KBM-7 (cell line): ENCODE data around the gene HELZ.

Experiments used
- DNase-seq: peaks from one replicate; pipeline ENCODE4 v3.0.0-alpha.2; 2015
- in situ Hi-C: fragments of 300-500 bp; cut with MboI; formaldehyde crosslinking; loops from 2 replicates; pipeline ENCODE4 v1.14.3; 2020; ENCODE audit warnings: low sequenced_read_pairs, low pct_unique_long_range_greater_than_20kb, mixed read lengths

HELZ gene

DNA sequence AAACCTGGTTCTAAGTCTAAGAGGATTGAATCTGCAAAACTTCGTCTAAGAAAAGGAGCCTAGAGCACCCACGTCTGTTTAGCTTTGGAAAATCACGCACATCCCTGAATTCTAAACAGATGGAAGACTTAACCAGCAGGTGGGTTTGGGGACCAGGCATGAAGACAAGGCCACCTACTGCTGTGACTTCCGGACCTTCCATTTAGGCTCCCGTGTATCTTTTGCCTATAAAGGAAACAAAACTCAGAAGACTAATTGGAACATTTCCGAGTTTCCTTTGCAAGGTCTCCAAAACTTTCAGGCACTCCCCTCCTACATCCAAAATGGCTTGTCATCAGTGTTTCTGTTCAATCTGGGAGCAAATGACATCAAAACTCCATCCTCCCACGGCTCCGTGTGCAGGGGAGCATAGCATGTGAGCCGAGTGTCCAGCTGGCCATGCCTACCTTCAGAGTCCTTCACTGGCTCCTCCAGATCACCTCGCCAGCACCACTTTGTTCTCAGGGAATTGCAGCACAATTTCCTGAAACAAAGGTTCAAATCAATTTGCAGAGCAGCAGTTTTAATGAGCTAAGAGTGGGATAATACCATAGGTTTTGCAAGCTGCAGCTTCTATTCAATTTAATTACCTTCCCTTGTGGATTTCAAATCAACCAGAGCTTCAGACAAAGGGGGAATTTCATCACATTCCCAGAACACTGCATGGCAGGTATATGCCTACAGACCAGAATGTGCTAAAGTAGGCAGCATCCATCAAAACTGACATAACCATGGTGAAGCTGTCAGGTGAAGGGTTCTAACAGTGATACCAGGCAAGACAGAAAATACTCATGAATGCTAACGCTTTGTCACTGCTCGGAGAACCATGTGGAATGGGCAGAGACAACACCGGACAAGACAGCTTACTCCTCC lies 177.2 kb downstream of the HELZ start:
- in situ Hi-C loops = no loop called here
- DNase-seq = no peak

DNA sequence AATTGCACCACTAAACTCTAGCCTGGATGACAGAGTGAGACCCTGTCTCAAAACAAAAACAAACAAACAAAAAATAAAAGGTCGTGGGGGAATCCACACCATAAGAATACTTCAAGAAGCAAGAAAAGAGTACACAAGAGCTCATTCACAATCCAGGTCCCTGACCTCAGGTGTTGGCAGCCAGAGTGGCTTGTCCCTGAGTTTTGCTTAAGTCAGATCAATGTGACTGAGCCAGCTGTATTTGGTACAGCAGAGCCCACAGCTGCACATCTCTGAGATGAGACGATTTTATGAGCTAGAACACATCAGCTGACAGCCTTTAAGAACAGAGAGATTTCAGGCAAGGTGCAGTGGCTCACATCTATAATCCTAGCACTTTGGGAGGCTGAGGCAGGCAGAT lies 178.3 kb downstream of the HELZ start:
- in situ Hi-C loops = no loop called here
- DNase-seq = no peak

DNA sequence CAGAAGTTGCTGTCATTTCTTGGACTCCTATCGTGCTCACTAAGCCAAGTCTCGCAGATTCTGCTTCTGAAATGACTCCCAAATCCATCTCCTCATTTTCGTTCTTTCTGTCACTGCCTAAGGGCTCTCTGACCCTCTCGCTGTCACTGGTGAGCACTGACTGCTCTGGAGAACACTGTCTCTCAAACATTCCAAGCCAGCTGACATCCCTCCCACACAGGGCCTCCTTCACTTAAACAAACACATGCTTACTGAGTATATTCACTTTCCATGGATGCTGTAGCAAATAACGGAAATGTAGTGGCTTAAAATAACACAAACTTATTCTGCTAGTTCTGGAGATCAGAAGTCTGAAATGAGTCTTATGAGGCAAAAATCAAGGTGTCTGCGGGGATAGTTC lies 181.9 kb downstream of the HELZ start:
- no peak for DNase-seq
- in situ Hi-C loops = no loop called here

DNA sequence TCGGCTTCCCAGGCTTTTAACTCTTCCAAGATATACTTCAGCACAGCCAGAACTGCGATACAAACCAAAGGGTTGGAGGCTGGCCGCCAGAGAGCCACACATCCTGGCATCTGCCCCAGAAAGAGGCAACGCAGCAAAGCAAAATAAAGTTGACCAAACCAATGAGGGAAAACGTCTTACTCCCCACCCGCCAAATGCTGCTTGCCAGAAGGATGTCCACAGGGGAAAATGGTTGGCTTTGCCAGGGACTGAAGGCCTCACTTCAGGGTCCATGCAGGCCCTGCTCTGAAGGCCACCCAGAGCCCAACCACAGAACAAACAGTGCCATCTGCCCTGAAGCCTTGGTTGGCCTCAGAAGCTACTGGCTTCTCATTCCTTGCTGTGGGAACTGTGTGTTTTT lies 185.6 kb downstream of the HELZ start:
- in situ Hi-C loops = no loop called here

DNA sequence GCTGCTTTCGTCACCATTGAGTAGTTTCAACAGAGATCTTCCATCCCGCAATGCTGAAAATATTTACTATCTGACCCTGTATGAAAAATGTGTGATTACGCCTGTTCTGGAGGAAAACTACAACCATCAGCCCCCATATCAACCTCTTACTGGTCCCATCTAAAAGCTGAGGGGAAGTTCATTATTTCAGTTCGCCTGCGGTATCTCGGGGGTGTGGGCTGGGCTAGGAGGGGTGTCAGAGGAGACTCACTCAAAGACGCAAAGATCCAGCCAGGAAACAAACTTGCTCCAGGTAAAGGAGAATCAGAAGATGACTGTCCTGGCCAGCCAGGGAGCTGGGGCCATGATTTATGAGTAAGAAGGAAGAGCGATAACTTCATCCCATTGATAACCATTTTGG lies 187.0 kb downstream of the HELZ start:
- no peak for DNase-seq
- in situ Hi-C loops = no loop called here

More for the DNA sequence above, 185.6 kb downstream of the HELZ start:
- DNase-seq = no peak

DNA sequence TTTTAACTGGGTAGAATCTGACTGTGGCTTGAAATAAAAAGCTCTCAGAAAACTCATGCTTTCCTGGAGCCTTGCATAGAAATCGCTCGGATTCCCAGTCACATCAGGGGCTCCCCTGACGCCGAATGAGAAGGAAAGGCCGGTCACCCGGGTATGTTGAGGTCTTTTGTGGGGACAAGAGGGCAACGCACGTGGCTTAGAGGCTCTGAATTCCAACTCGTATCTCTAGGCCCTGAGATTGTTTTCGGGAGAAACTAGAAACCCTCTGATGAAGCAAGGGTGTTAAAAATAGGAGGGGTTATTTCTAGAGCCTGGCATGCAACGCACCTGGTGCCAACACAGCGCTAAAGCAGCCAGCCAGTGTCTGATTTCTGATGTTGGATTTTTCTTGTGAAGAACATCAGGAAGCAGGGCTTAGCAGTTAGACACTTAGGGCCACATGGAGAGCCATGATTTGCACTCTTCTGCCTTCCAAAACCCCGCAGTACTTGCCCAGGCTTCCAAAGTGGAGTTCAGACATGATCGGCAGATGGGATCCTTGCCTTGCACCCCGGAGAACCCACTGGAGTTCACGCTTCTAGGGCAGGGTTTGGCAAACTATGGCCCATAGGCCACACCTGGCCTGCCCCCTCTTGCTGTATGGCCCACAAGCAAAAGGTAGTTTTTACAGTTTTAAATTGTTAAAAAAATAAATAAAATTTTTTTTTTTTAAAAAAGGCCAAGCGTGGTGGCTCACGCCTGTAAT lies 188.1 kb downstream of the HELZ start:
- DNase-seq = no peak

DNA sequence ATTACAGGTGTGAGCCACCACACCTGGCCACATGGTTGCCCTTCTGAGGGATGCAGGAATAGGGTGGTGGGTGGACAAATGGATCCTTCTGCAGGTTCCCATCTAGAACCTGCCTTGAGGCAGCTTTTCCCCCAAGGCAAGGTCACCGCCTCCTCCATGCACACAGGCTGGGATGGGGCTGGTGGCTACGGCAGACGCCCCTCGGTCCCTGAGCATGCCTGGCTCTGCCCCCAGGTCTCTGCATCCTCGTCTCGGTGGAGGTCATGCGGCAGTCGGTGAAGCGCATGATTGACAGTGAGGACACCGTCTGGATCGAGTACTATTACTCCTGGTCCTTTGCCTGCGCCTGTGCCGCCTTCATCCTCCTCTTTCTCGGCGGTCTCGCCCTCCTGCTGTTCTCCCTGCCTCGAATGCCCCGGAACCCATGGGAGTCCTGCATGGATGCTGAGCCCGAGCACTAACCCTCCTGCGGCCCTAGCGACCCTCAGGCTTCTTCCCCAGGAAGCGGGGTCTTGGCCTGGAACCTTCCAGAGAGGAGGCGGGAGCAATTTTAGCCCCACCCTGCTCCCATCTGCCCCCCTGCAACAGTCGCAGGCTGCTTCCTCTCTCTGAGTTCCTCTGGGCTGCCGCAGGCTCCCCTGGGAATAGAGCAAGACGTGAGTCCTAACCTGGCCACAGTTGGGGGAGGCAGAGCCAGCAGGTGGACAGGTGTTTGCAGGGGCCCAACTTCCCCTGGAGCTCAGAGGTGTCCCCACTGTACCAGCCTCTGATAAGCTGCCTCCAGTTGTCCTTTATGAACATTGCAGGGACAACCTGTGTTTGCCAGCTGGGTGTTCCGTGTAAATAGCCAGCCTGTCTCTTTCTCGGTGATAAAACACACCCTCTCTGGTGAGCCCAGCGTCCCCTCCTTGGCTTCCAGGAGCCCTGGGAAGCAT lies 188.9 kb downstream of the HELZ start:
- DNase-seq = no peak
- in situ Hi-C loops = no loop called here

More for the DNA sequence above, 188.1 kb downstream of the HELZ start:
- in situ Hi-C loops = no loop called here

DNA sequence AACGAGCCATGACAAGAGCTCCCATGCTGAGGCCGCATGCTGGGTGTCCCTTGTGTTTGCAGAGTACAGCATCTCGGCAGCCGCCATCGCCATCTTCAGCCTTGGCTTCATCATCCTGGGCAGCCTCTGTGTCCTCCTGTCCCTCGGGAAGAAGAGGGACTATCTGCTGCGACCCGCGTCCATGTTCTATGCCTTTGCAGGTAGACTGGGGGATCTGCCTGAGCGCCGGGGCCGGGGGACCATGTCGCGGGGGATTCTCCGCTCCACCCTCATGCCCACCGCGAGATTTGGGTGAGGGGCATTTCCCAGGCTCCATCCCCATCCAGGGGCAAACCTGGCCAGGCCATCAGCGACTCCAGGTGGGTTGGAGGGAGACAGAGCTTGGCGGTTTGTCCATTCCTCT lies 190.0 kb downstream of the HELZ start:
- in situ Hi-C loops = no loop called here
- no peak for DNase-seq

DNA sequence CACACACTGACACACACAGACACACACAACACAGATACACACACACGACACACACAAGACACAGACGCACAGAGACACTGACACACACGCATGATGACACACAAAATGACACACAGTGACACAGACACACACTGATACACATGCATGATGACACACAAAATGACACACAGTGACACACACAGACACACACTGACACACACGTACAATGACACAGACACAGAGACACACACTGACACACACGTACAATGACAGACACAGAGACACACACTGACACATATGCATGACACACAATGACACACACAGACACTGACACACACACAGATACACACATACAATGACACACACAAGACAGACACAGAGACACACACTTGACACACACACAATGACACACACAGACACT lies 190.4 kb downstream of the HELZ start:
- in situ Hi-C loops = no loop called here
- no peak for DNase-seq

DNA sequence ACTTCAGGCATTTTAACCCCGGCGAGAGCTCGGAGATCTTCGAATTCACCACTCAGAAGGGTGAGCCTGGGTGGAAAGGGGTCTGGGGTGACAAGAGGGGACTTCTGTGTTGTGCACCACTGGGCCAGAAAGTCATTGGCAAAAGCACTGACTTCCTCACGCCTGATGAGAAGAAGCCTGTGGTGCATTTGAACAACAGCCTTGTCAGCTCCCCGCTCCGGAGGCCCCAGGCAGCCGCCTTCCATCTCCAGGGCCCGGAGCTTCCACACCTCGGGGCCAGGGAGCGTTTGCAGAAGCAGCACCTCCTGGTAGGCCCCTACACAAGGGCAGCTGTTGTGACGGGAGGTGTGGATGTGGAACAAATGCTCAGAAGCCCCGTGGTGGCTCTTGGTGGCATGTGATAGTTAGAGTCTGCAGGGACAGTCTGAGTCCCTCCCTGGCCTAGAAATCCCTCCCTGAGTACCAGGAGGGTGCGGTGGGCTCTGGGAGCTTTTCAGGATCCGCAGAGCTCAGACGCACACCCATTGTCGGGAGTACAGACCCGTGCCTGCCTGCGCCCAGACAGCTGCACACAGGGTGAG lies 190.9 kb downstream of the HELZ start:
- in situ Hi-C loops = no loop called here
- no peak for DNase-seq

DNA sequence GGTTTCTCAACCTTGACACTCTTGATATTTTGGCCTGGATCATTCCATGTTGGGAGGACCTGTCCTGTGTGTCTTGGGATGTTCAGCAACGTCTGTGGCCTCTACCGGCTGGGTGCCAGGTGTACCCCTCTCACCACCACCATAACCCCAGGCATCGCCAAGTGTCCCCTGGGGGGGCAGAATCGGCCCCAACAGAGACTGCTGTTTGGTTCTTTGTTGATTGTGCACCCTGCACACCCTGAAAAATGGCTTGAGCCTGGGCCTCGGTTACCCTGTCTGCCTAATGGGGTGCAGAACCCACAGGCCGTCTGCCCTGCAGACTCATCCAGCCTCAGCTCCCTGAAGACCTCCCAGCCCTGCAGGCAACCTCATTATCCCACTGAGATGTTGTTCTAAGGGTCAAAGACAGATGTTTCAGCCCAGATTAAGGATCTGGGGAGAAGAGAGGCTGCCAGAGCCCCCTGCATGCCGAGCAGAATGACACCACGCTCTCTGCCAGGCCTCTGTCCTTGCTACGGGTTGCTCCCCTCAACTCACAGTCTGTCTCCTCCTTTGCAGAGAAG lies 191.5 kb downstream of the HELZ start:
- no peak for DNase-seq
- in situ Hi-C loops = no loop called here

DNA sequence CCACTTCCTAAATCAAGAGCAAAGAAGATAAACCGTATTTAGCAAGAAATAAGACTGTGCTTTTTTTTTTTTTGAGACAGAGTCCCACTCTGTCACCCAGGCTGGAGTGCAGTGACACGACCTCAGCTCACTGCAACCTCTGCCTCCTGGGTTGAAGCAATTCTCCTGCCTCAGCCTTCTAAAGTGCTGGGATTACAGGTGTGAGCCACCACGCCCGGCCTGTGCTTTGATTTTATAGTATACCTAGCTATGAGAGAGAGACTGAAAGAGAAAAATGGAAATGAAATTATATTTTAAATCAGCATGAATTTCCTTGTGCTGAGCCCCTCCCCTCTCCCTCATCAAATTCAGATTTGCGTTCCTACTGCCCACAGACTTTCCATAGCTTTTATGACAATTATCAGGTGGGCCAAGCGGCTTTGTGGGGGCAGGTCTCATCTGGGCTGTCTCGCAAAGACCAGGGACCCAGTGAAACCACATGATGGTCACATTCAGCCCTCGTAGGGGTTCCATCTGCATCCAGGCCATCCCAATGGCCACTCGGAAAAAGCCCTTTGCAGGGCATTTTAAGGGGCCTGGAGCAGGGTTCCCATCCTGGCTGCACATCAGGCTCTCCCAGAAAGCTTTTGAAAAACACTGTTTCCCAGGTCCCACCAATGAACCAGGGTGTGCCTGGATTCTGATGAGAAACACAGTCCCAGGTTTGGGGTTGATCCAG lies 192.1 kb downstream of the HELZ start:
- DNase-seq = no peak
- in situ Hi-C loops = no loop called here

DNA sequence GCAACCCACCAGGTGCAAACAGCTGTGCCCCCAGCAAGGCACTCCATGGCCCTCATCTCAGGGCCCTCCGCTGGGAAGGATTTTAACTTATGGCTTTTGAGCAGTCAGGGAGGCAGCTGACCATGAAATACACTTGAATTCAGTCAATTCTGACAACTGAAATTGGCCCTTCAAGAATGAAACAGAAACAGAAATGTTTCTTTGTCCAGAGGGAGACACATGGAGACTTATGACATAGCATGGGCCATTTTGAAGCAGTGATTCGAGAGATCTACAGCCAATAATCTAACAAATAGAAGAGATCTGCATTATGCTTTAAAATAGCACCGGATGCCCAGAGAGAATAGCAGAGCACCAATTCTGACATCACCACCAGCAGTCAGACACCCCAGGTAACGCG lies 193.2 kb downstream of the HELZ start:
- in situ Hi-C loops = no loop called here
- no peak for DNase-seq

DNA sequence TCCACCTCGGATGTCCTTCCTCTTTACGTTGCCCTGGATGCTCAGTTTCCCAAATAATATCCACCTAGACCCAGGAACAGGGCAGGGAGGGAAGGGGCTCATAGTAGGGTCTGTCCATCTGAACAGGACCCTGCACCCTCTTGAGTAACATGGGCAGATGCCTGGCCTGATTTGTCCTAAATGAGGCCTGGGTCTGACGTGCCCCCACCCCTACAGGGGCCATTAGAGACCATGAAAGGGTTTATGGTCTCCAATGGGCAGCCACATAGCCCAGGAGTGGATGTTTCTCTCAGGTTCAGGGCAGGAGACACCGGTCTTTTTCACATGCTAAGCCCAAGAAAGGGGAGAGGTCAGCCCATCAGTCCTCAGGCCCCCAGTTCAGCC lies 193.8 kb downstream of the HELZ start:
- DNase-seq = no peak
- in situ Hi-C loops = no loop called here

DNA sequence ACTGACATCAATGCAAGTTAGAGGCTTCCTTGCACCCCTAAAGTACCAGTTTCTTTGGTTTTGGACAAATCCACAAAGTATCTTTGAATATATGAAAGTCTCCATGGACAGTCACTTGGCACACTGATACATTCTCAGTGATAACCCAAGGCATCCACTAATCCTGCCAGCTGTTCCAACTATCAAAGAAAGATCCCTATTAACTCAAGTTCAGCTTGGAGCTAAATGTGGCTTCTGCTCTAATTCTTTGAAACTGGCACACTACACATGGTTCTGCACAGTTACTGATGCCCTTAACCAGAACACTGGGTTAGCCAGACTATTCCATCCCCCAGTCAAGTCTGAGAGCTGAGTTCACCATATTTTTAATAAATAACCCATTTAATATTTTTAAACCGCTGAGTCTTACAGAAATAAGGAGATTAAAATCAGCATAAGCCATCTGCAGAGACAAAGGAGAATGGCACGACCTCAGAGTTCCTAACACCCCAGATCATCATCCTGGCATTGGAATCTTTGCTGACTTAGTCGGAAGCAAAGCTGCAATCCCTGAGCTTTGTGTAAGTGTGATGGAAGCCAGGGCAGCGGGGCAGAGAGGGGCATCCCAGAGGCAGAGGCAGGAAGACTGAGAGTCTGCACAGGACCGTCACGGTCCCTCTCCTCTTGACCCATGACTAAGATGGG lies 194.4 kb downstream of the HELZ start:
- DNase-seq = no peak
- in situ Hi-C loops = no loop called here

DNA sequence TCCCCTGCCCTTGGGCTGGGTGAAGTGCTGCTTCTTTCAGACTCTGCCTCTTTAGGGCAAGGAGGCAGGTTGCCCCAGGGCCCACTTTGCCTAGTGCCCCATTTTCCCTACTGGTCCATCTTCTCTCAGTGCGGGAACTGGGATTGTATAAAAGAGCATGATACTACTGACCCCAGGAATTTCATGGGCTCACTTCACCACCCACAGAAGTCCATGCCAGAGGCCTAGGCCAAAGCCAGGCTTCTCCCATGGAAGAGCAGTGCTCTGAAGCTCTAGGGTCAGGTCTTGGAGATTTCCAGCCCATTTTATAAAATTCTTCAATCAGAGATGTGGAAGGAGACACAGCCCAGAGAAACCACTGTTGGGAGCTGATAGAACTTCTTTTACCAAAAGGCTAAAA lies 194.9 kb downstream of the HELZ start:
- no peak for DNase-seq
- in situ Hi-C loops = no loop called here

DNA sequence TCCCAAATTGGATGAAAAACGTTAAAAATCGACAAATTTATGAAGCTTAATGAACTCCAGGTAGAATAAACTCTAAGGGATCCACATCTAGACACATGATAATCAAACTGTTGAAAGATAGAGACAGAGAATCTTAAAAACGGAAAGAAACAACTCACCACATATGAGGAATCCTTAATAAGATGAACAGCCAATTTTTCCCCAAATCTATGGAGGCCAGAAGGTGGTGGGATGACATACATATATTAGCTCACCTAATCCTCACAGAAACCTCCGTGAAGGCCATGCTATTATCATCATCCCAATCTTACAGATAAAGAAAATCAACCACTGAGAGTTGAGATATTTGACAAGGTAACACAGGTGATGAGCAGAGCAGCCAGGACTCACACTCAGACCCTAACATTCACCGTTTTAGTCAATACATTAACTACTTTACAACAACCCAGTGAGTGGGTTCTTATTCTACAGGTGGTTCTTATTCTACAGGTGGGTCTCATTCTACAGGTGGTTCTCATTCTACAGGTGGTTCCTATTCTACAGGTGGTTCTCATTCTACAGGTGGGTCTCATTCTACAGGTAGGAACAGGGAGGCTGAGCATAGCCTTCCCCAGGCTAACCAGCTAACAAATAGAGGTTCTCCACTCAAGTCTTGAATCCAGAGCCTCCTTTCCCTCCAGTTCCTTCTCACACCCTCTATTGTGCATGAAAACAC lies 195.8 kb downstream of the HELZ start:
- no peak for DNase-seq
- in situ Hi-C loops = no loop called here
